HG02678 (cell line): ENCODE measurements around the gene ISCA1.
"Not testable (repeated sequence)": the region's sequence is repeated elsewhere in the genome, so short reads cannot be mapped to it uniquely, and the experiment has no call there.

Experiments used
- ATAC-seq: cut with Tn5 transposase; IDR thresholded peaks from one replicate; pipeline ENCODE4 v1.9.1; 2021; ENCODE audit warnings: mild to moderate bottlenecking, moderate library complexity; ENCODE audit not compliant: unreplicated experiment

The ISCA1 gene

GRCh38 chr9:86282077-86282978 is at the start of gene ISCA1:
TSS of gene ISCA1 (minus strand) at chr9:86282538. CDS start at chr9:86282458, 80 bp downstream.
- peak; percentile 85 for ATAC-seq

DNA sequence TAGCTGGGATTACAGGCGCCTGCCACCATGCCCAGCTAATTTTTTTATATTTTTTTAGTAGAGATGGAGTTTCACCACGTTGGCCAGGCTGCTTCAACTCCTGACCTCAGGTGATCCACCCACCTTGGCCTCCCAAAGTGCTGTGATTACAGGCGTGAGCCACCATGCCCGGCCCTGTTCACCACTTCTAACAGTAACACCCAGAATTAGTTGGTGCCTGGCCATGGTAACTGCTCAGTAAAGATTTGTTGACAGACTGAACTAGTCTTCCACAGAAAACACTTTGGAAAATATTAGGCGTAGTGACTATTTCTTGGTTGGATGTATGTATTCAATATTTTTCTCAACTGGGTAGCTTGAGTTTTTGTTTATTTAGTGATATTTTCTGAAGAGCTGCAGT is 47.8 kb upstream of the ISCA1 start:
- ATAC-seq, result no peak

DNA sequence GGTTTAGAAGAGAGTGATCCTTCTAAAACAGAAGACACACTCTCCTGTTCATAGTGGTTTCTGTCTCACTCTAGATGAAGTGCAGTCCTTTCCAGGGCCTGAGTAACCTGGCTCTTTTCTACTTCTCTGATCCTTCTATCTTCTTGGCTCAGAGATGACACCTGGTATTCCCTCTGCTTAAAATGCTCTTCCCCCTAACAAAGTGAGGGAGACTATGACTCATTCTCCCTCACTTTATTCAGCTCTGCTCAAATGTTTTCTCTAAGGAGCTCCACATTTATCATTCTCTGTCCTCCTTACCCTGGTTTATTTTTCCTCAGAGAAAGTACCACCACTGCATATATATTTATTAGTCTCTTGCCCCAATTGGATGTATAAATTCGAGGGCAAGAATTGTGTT is 47.3 kb upstream of the ISCA1 start:
- ATAC-seq, result no peak

DNA sequence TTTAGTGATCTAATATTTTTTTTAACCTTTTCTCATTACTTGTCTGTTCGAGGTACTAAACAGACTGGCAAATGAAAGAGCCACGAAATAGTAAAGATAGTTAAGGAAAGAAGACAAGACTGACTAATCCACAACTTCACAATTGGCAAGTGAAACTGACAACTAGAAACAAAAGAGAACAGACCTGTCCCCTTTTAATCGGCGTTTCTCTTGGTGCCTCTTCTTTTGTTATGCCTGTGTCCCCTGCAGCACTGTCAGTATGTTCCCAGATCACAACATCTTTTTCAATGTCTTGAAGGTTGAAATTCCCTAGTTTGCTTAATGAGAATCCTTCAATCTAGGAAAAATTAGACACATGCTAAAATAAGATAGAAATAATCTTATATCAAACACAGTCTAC is 45.8 kb upstream of the ISCA1 start:
- no peak for ATAC-seq

DNA sequence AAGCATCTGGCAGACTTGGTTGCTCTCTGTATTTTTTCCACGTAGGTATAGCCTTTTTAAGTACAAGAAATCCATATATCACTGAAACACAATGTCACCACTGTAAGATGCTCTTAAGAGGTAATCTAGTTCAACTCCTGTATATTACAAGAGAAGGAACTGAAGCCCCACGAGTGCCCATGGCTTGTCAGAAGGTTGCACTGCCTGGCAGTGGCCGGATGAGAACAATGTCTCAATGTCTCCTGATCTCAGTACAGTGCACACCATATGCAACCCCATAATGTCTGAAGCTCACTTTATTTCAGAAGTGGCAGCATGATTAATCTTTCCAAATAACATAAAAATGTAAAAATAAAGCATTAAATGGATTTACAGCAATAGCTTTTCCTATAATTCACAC is 44.2 kb upstream of the ISCA1 start:
- ATAC-seq, result no peak

DNA sequence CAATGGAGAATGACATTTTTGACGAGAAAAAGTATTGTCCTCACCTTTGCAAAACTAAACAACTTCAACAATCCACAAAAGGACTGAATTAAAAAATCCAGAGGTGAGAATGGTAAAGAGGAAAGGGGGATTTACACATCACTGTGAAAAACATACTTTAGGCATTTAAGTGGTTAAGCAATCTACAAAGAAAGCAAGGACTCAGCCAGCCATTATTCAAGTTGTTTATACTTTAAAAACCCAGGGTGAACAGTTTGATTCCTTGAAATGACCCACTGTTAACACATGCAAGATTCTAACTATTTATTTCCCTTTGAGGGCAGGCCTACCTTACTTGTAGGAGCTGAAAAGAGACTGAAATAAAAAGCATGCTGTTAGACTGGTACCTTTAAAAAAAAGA is 42.6 kb upstream of the ISCA1 start:
- ATAC-seq, result no peak

DNA sequence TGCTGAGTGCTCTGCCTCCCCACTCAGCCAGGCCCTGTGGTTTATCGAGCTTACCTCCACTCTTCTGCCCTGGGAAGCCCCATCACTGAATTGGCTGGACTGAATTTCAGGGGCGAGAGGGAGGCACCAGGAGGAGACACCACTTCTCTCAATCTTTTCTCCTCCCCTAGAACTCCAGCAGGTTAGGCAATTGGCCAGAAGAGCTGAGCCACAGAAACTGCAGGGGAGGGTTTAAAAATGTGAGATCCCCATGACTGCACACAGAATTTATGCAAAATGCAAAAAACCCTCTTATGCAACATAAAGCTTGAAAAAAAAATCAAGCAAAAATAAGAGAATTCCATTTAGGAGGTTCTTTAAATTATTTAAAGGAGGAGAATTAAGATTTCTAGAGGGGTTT is 42.0 kb upstream of the ISCA1 start:
- ATAC-seq, result no peak

GRCh38 chr9:86322973-86323644 is 40.8 kb upstream of the ISCA1 start:
- no peak for ATAC-seq

GRCh38 chr9:86321373-86321772 is 39.0 kb upstream of the ISCA1 start:
- ATAC-seq, result no peak

DNA sequence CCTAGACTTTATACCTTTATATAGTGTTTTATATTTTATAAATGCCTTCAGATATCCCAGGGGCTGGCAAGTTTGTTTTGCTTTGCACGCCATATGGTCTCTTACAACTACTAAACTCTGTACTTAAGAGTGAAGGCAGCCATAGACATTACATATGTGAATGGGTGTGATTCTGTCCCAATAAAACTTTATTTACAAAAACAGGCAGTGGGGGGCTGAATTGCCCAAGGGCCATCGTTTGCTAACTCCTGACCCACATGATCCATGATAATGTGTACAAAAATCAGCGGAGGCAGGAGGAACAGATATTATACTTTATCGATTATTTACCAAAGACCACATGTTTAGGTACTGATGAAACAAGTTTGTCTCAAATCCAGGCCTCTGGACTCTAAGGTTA is 35.8 kb upstream of the ISCA1 start:
- no peak for ATAC-seq

- no peak for ATAC-seq
These were observed 32.7 kb upstream of the ISCA1 start for GRCh38 chr9:86315078-86315477.

DNA sequence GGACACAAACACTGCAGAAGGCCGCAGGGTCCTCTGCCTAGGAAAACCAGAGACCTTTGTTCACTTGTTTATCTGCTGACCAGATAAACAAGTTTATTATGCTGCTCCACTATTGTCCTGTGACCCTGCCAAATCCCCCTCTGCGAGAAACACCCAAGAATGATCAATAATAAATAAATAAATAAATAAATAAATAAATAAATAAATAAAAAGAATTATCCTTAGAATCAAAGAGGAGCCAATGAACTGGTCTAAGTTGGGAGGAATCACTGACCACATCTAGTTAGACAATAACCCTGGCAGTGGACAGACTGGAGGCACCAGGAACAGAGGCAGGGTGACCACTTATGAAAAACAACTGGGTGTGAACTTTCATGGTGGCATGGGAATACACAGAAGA is 30.6 kb upstream of the ISCA1 start:
- not testable (repeated sequence) for ATAC-seq

GRCh38 chr9:86308687-86309086 is 26.3 kb upstream of the ISCA1 start:
- ATAC-seq, result no peak

- no peak for ATAC-seq
These were observed 21.9 kb upstream of the ISCA1 start for GRCh38 chr9:86304236-86304730.

DNA sequence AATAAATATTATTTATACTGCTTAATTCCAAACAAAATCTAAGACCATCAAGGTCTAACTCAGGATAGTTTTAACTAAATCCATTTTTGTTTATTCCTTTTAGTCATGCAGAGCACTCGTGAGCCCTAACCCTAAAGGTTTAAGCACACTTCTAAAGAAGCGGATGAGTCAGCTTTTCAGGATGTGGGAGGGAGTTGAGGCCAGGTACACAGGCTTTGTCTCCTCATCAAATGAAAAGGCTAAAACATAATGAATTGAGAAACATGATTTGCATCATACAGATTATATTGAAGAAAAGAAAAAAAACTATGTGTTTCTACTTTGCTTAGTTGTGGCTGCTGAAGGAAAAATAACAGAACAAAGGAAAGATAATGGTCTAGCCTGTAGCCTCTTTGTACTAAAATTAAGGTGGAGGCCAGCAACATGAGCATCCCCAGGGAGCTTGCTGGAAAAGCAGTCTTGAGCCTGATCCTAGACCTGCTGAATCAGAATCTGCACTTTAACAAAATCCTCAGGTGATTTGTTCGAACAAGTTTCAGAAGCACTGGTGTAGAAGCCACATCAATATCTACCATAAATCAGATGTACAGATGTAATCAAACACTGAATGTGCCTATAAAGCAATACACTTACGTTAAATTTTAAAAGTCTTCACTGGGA is 21.1 kb upstream of the ISCA1 start:
- no peak for ATAC-seq

- ATAC-seq, result no peak
These were observed 19.3 kb upstream of the ISCA1 start for GRCh38 chr9:86301686-86302085.

DNA sequence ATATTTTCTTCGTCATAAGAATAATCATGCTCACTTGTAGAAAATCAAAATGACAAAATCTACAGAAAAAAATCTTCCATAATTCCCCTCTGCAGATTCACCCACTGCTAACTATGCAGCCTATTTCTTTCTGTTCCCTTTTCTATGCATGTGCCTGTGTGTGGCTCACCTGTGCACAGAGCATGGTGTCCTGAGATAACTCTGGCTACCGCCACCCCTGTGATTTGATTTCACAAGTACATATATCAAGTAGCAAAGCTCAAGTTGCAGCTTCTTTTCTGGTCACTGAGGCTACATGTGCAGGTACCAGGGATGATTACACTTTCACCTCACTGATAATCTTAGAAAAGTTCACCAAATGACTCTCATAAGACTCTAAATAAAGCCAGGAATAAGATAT is 18.4 kb upstream of the ISCA1 start:
- ATAC-seq, result no peak

DNA sequence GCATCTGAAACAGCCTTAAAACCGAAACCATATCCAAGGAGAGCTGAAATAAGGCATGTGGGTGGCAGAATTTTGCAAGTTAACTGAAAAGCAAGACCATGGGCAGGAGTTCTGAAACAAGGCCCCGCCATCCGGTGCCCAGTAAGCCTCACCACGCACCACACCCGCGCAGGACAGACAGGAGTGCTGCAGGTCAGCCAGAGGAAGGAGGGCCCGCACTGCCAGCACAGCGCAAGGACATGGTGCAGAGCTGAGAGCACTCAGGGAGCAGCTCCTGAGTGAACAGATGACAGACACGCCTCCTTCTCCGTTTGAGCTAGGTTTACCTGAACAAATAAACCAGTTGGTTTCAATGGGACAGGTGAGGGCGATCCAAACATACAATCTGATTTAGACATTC is 16.5 kb upstream of the ISCA1 start:
- no peak for ATAC-seq

DNA sequence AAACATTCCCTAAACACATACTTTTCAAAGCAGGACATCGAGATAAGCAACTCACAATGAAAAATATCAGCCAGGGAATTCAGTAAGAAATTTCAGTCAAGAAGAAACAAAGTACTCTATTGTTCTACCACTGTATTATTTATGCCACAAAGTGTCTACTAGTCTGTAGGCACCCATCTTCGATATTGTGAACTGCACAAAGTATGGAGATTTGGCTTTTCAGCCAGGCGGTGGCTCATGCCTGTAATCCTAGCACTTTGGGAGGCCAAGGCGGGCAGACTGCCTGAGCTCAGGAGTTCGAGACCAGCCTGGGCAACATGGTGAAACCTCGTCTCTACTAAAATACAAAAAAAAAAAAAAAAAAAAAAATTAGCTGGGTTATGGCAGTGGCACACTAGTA is 8.0 kb upstream of the ISCA1 start:
- not testable (repeated sequence) for ATAC-seq

DNA sequence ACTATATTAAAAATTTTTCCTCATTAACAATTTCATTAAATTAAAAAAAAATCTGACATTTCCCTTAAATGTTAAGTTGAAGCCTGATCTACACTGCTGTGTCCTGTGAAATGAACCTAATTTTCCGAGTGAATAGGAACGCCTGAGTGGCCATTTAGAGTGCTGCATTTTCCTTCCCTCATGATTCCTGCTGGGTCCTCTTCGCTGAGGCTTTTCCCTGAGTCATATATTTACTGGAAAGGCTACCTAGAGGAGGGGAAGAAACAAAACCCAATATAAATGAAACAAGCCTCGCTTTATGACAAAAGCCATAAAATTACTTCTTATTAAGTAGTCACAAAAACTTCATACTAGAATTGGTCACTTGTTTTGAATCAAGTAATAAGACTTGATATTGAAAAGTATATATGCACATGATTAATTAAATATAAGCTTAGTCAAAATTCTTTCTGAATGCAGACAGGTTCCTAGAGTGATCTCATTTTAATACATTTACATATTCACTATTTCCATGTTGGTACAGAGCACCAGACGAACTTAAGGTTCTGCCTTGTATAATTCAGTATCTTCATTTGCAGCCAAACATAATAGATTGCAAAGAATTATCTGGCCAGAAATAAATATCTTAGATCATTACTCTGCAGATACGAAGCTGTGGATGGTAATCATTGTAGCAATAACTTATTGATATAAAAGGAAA is 6.3 kb upstream of the ISCA1 start:
- no peak for ATAC-seq

DNA sequence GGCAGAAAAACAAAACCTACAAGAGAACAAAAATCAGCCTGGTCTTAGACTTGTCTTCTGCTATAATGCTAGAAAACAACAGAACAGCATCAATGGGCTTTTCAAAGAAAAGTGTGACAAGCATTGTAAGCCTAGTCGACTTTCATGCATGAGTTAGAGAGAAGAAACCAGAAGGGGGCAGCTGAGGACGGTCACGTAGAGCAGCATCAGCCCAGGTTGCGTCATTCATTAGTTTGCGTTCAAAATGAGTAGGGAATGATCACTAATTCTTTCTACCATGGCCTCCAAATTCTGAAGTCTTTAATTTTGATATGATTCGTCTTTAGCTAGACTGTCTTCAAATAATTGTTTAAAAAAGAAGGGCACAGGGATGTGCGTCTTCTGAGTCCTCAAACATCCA is 4.7 kb upstream of the ISCA1 start:
- no peak for ATAC-seq
